SH-SY5Y (cell line): ENCODE data around the gene TFDP1.

ENCODE experiments used
- GATA2 ChIP-seq: IDR thresholded peaks from 2 replicates; pipeline ENCODE4 v1.6.1; 2011; ENCODE audit warnings: mild to moderate bottlenecking, low read depth, low read length
- GATA3 ChIP-seq: IDR thresholded peaks from 2 replicates; pipeline ENCODE4 v1.6.1; 2011; ENCODE audit warnings: low read depth, mild to moderate bottlenecking, low read length, moderate library complexity

GRCh38 chr13:113588394-113589111 is 4.0 kb downstream of the TFDP1 start:
- TF ChIP-seq GATA2 (no peak), GATA3 (no peak)
